Stimulated activated CD4-positive, alpha-beta T cell treated with anti-CD3 and anti-CD28 coated beads, Interleukin-4, amount 100 ng/mL, for 24 hours (primary cell): ENCODE data around the gene COL20A1.
"Not testable (repeated sequence)": the region's sequence is repeated elsewhere in the genome, so short reads cannot be mapped to it uniquely, and the experiment has no call there.

Experiments
- DNase-seq: peaks from one replicate; pipeline ENCODE4 v3.0.0-alpha.2; 2020

Gene COL20A1

GRCh38 chr20:63366390-63367365 is 73.7 kb downstream of the COL20A1 start:
- DNase-seq: no peak

DNA sequence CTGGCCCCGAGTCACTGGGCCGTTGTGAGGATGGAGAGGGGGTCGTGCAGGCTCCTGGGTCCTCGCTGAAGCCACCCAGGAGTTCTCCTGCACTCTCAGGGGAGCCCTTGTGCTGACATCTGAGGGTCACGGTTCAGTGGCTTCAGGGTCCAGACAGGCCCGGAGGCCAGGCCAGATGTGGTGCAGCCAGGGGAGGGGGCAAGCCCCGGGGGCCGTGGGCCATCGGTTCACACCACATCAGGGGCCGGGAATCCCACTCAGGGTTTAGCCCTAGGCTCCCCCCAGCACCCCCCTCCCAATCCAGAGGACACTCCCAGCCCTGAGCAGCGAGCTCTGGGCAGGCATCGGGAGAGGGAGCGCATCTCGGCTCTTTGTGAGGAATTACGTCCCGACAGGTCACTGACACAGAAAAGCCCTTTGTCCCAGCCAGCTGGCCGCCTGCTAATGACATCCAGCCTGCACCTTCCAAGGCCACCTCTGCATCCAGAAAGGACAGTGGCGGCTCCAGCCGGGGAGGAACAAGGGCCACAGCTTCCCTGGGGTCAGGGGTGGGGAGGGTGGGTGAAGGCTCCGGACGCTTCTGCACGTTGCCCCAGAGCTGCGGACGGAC is 74.6 kb downstream of the COL20A1 start:
- DNase-seq: no peak

GRCh38 chr20:63368151-63368550 is 75.2 kb downstream of the COL20A1 start:
- DNase-seq: no peak

- no peak for DNase-seq
Observed at GRCh38 chr20:63369024-63369530, 76.1 kb downstream of the COL20A1 start.

- no peak for DNase-seq
Observed at GRCh38 chr20:63369724-63370617, 77.0 kb downstream of the COL20A1 start.

GRCh38 chr20:63370618-63371187 is 77.7 kb downstream of the COL20A1 start:
- DNase-seq: no peak

GRCh38 chr20:63371291-63371865 is 78.4 kb downstream of the COL20A1 start:
- DNase-seq: no peak

- DNase-seq: no peak
Observed at GRCh38 chr20:63372971-63373885, 80.2 kb downstream of the COL20A1 start.

- DNase-seq: no peak
Observed at GRCh38 chr20:63373996-63374395, 81.0 kb downstream of the COL20A1 start.

DNA sequence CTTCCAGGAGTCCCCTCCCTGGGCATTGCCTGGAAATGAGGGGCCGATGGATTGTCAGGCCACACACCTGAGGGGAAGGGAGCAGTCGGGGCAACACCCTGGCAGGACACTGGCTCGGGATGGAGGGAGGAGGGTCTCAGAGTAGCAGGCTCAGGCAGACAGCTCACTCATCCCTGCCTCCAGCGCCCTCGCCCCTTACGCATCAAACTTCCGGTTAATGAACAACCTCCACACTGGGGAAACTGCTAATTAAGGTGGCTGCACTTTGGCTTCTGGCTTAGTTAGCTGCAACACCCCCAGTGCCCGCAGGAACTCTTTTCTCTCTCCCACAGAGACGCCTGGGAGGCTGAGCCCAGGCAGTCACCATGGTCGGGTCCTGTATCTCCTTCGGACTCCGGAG is 81.5 kb downstream of the COL20A1 start:
- DNase-seq: no peak

- DNase-seq: no peak
Observed at GRCh38 chr20:63375438-63375837, 82.5 kb downstream of the COL20A1 start.

DNA sequence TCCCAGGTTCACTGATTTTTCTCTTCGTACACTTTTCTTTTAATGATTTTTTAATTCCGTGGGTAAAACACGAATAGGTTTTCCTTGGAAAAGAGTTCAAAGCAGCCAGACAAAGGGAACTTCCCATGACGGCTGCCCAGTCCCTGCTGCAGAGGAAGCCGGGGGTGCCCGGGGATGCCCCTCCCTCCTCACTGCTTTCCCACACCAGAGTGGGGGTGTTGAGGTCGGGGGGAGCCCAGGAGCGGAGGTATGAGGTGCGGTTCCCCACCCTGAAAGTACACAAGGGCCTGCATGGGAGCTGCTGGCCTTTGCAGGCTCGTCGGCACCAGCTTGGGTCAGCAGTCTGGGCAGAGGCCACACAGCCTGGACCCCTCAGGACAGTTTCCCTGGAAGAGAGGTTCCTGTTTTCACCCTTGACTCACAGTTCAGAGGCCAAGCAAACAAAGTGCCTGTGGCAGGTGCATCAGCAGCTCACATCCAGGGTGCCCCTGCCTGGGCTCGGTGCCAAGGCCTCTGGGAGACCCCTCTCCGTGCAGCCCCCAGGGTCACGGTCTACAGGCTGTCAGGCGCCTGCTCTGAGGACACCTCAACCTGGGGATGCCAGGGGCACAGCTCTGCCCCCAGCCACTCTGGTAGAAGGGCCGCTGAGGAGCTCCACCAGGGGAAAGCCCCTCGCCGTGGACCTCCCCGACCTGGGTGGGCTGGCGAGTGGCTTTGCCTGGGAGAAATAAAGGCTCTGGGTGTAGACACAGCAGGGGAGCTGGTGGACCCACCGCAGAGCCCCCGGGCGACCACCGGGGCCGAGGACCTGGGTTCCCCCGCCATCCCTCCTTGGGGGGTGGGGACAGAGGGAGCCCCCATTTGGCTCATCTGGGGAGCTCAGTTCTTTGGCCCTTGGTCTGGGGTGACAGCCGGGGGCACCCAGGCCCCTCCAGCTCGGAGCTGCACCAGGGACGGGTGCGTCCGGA is 83.6 kb downstream of the COL20A1 start:
- DNase-seq: no peak

GRCh38 chr20:63377256-63377941 is 84.4 kb downstream of the COL20A1 start:
- no peak for DNase-seq

GRCh38 chr20:63377951-63378381 is 85.0 kb downstream of the COL20A1 start:
- DNase-seq: no peak

- no peak for DNase-seq
Observed at GRCh38 chr20:63378626-63379025, 85.6 kb downstream of the COL20A1 start.

GRCh38 chr20:63379296-63379695 is 86.3 kb downstream of the COL20A1 start:
- DNase-seq: no peak

DNA sequence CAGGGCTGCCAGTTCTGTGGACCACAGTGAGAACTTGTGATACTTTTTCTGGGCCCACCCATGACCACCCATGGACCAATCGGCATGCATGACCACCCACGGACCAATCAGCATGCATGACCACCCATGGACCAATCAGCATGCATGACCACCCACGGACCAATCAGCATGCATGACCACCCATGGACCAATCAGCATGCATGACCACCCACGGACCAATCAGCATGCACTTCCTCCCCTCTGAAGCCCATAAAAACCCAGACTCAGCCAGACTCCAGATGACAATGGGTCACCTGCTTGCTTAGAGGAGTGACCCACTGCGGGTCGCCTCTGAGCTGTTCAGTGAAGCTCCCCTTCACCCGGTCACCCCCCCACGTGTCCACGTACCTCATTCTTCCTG is 86.9 kb downstream of the COL20A1 start:
- not testable (repeated sequence) for DNase-seq

DNA sequence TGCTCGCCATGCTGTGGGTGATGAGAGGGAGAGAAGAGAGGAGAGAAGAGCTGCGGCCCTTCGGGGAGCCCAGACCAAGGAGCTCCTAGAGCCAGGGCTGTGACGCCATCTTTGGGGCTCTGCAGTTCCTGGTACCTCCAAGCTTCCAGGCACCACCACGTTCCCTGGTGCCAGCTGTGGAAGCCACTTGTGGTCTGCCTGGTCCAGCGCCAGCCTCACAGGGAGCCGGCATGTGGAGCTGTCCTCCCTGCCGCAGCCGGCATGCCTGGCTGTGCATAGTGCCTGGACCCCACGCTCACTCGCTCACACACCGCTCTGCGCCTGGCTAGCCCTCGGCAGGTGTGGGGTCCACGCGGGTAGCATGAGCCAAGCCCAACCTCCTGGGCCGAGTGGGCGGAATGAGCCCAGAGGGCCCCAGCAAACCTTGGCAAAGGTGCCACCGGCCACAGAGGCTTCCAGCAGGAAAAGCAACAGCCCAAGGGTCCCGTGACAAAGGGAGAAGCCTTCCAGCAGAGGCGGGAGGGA is 87.4 kb downstream of the COL20A1 start:
- no peak for DNase-seq
